Hepatocyte (in vitro differentiated cells): ENCODE measurements around the gene MB21D2. TPM values are rescaled to one million over a fixed set of nuclear protein-coding genes. Genes with fewer than 3 reads are reported as not detected.

Experiments
- DNase-seq: peaks from one replicate; pipeline ENCODE4 v3.0.0-alpha.2; 2016; ENCODE audit warnings: low spot score
- H2AFZ ChIP-seq: fragments of 200-600 bp; sonication (generic); 2 replicates; pipeline ENCODE4 v1.6.0; 2016; ENCODE audit warnings: antibody characterized with exemption, mild to moderate bottlenecking
- H3K27ac ChIP-seq: fragments of 200-600 bp; sonication (generic); 2 replicates; pipeline ENCODE4 v1.5.1; 2016; ENCODE audit warnings: mild to moderate bottlenecking
- H3K27me3 ChIP-seq: fragments of 200-600 bp; sonication (generic); 2 replicates; pipeline ENCODE4 v1.6.1; 2016
- H3K36me3 ChIP-seq: fragments of 200-600 bp; sonication (generic); replicated peaks from 2 replicates; pipeline ENCODE4 v1.5.1; 2016; ENCODE audit warnings: low read depth; ENCODE audit not compliant: insufficient read depth
- H3K4me1 ChIP-seq: fragments of 200-600 bp; sonication (generic); 2 replicates; pipeline ENCODE4 v1.5.1; 2016; ENCODE audit warnings: mild to moderate bottlenecking, moderate library complexity; ENCODE audit not compliant: insufficient read depth
- H3K4me2 ChIP-seq: fragments of 200-600 bp; sonication (generic); 2 replicates; pipeline ENCODE4 v1.6.0; 2016
- H3K4me3 ChIP-seq: fragments of 200-600 bp; sonication (generic); 2 replicates; pipeline ENCODE4 v1.5.1; 2016; ENCODE audit warnings: mild to moderate bottlenecking
- H3K79me2 ChIP-seq: fragments of 200-600 bp; sonication (generic); 2 replicates; pipeline ENCODE4 v1.6.0; 2017; ENCODE audit warnings: mild to moderate bottlenecking
- H3K9me2 ChIP-seq: fragments of 200-600 bp; sonication (generic); replicated peaks from 2 replicates; pipeline ENCODE4 v1.6.0; 2017; ENCODE audit warnings: mild to moderate bottlenecking; ENCODE audit not compliant: insufficient read depth
- H3K9me3 ChIP-seq: fragments of 200-600 bp; sonication (generic); 2 replicates; pipeline ENCODE4 v1.5.1; 2016; ENCODE audit warnings: low read depth, mild to moderate bottlenecking
- H4K20me1 ChIP-seq: fragments of 200-600 bp; sonication (generic); 2 replicates; pipeline ENCODE4 v1.6.0; 2016; ENCODE audit warnings: mild to moderate bottlenecking; ENCODE audit not compliant: insufficient read depth, poor library complexity, severe bottlenecking
- EZH2 ChIP-seq: fragments of 200-600 bp; sonication (generic); IDR thresholded peaks from 2 replicates; pipeline ENCODE4 v1.6.1; 2016; ENCODE audit warnings: antibody characterized with exemption, mild to moderate bottlenecking, borderline replicate concordance
- EZH2phosphoT487 ChIP-seq: fragments of 200-600 bp; sonication (generic); IDR thresholded peaks from one replicate; pipeline ENCODE4 v1.6.1; 2018; ENCODE audit warnings: antibody characterized with exemption, mild to moderate bottlenecking, low read depth, moderate library complexity; ENCODE audit not compliant: unreplicated experiment, severe bottlenecking
- WGBS: methylation state at CpG from one replicate; pipeline ENCODE4 v1.1.6; 2016; ENCODE audit warnings: low lambda C conversion rate; ENCODE audit errors: missing lambda C conversion rate; 5-methylcytosine and 5-hydroxymethylcytosine counted together
- polyA plus RNA-seq: library from polyadenylated mRNA; unstranded; fragments of >200 nt; fragmentation: Nextera tagmentation; extraction: Ambion mirVana; gene quantifications from 2 replicates; pipeline ENCODE4 v1.2.1, GENCODE V29; 2016
- total RNA-seq: library from RNA; depleted of rRNA; stranded (reverse); fragments of >200 nt; gene quantifications from 2 replicates; pipeline ENCODE4 v1.2.3, GENCODE V29; 2014
- TF ChIP-seq, protein P1 (sequence below): fragments of 200-600 bp; sonication (generic); IDR thresholded peaks from 2 replicates; pipeline ENCODE4 v1.5.1; 2016; ENCODE audit warnings: antibody characterized with exemption, mild to moderate bottlenecking; ENCODE audit not compliant: poor library complexity

Gene MB21D2
- total and polyA plus RNA-seq, 2 experiments from 2014 or later, result 9.1 to 22.1 TPM

DNA sequence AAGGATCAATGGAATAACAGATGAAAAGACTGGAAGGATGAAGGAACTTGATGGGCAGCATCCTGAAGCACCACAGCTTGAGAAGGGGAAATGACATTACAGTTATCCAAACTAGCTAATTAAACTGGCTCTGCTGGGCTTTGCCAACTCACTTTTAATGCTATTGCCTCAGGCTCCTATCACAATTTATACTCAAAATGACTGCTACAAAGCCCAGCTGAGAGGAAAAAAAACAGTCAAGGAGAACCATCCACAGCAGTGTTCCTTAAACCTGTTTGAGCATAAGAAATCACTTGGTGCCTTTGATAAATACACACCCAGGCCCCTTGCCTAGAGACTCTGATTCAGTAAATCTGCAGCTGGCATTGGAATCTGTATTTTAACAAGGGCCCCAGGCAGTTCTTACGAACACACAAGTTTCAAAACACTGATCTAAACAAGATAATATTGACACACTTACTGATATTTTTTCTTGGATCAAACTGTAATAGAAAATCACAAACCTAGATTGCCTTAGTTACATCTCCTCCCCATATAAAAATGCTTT is 85.8 kb downstream of the MB21D2 start:
- H3K36me3 ChIP-seq, result no peaks in the 10 kb centered on the region
- H3K9me2 ChIP-seq, result no peaks in the 10 kb centered on the region
- 22% methylated on average over 1 of the region's 1 CpG for WGBS
- H3K4me3 ChIP-seq, result no peak overlapping the region
- no peaks in the 10 kb centered on the region for H3K27me3 ChIP-seq
- H3K79me2 ChIP-seq, result peaks cover 55% of the 10 kb centered on the region
- H3K9me3 ChIP-seq, result no peaks in the 10 kb centered on the region
- TF ChIP-seq EZH2, result no peak
- TF ChIP-seq, protein P1, sequence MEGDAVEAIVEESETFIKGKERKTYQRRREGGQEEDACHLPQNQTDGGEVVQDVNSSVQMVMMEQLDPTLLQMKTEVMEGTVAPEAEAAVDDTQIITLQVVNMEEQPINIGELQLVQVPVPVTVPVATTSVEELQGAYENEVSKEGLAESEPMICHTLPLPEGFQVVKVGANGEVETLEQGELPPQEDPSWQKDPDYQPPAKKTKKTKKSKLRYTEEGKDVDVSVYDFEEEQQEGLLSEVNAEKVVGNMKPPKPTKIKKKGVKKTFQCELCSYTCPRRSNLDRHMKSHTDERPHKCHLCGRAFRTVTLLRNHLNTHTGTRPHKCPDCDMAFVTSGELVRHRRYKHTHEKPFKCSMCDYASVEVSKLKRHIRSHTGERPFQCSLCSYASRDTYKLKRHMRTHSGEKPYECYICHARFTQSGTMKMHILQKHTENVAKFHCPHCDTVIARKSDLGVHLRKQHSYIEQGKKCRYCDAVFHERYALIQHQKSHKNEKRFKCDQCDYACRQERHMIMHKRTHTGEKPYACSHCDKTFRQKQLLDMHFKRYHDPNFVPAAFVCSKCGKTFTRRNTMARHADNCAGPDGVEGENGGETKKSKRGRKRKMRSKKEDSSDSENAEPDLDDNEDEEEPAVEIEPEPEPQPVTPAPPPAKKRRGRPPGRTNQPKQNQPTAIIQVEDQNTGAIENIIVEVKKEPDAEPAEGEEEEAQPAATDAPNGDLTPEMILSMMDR, result no peak
- no peak for TF ChIP-seq EZH2phosphoT487
- no peak overlapping the region for H3K4me2 ChIP-seq
- H3K27ac ChIP-seq, result no peak overlapping the region
- DNase-seq, result no peak
- H3K4me1 ChIP-seq, result peaks cover 31% of the 10 kb centered on the region
- no peak overlapping the region for H2AFZ ChIP-seq
- no peaks in the 10 kb centered on the region for H4K20me1 ChIP-seq

GRCh38 chr3:192831111-192831644 is 86.5 kb downstream of the MB21D2 start:
- no peak for TF ChIP-seq EZH2
- TF ChIP-seq, protein P1, result no peak
- TF ChIP-seq EZH2phosphoT487, result no peak
- no peaks in the 10 kb centered on the region for H4K20me1 ChIP-seq
- no peaks in the 10 kb centered on the region for H3K9me3 ChIP-seq
- H3K79me2 ChIP-seq, result peaks cover 55% of the 10 kb centered on the region
- no peaks in the 10 kb centered on the region for H3K36me3 ChIP-seq
- H3K27me3 ChIP-seq, result no peaks in the 10 kb centered on the region
- H3K4me2 ChIP-seq, result no peak overlapping the region
- H3K4me3 ChIP-seq, result no peak overlapping the region
- H3K9me2 ChIP-seq, result no peaks in the 10 kb centered on the region
- H2AFZ ChIP-seq, result no peak overlapping the region
- H3K4me1 ChIP-seq, result peaks cover 24% of the 10 kb centered on the region
- DNase-seq, result no peak
- WGBS, result 78% methylated on average over 6 of the region's 6 CpGs
- H3K27ac ChIP-seq, result peak overlapping the region; percentile 26

- H3K27me3 ChIP-seq, result no peaks in the 10 kb centered on the region
- H3K4me2 ChIP-seq, result no peak overlapping the region
- no peak overlapping the region for H2AFZ ChIP-seq
- H3K9me3 ChIP-seq, result no peaks in the 10 kb centered on the region
- no peak for DNase-seq
- H4K20me1 ChIP-seq, result no peaks in the 10 kb centered on the region
- H3K4me3 ChIP-seq, result no peak overlapping the region
- H3K36me3 ChIP-seq, result no peaks in the 10 kb centered on the region
- peaks cover 18% of the 10 kb centered on the region for H3K4me1 ChIP-seq
- no peaks in the 10 kb centered on the region for H3K9me2 ChIP-seq
- H3K27ac ChIP-seq, result peak overlapping the region; percentile 26
- 90% methylated on average over 7 of the region's 7 CpGs for WGBS
- peaks cover 52% of the 10 kb centered on the region for H3K79me2 ChIP-seq
- TF ChIP-seq, protein P1, result no peak
- TF ChIP-seq EZH2phosphoT487, result no peak
- TF ChIP-seq EZH2, result no peak
These were observed 87.2 kb downstream of the MB21D2 start for GRCh38 chr3:192830291-192831110.
